CD14-positive monocyte (primary cell): ENCODE measurements around the gene VDAC2. TPM values are rescaled to one million over a fixed set of nuclear protein-coding genes. Genes with fewer than 3 reads are reported as not detected.
"Not testable (repeated sequence)": the region's sequence is repeated elsewhere in the genome, so short reads cannot be mapped to it uniquely, and the experiment has no call there.

Source experiments
- DNase-seq, 3 donors: peaks; one replicate each; pipeline ENCODE4 v3.0.0-alpha.2; 2011 to 2022
- H2AFZ ChIP-seq: 2 replicates; pipeline ENCODE4 v1.6.0; 2012; ENCODE audit warnings: mild to moderate bottlenecking, low read depth, low read length, inconsistent platforms; ENCODE audit not compliant: insufficient read depth, poor library complexity, severe bottlenecking
- H3K27ac ChIP-seq, 2 donors: 1 replicate in 1 of 2; 2 replicates in 1 of 2; pipeline ENCODE4 v1.5.1; 2012 to 2013; ENCODE audit warnings: low read length in 2 of 2, control low read depth in 1 of 2, inconsistent platforms in 1 of 2, low read depth in 1 of 2, mild to moderate bottlenecking in 1 of 2
- H3K27me3 ChIP-seq, 2 donors: one replicate each; pipeline versions ENCODE4 v1.6.0 to v1.6.1; 2011 to 2013; ENCODE audit warnings: low read length in 2 of 2; ENCODE audit not compliant: control insufficient read depth in 2 of 2, insufficient read depth in 2 of 2
- H3K36me3 ChIP-seq, 2 donors: replicated peaks in 1 of 2; 1 replicate in 1 of 2; 2 replicates in 1 of 2; pipeline versions ENCODE4 v1.5.1 to v1.6.1; 2012 to 2013; ENCODE audit warnings: low read length in 2 of 2, control low read depth in 1 of 2, inconsistent platforms in 1 of 2, mild to moderate bottlenecking in 1 of 2; ENCODE audit not compliant: insufficient read depth in 2 of 2, control insufficient read depth in 1 of 2
- H3K4me1 ChIP-seq, 2 donors: 1 replicate in 1 of 2; 2 replicates in 1 of 2; pipeline versions ENCODE4 v1.5.1 to v1.6.1; 2012 to 2013; ENCODE audit warnings: low read length in 2 of 2, control low read depth in 1 of 2, inconsistent platforms in 1 of 2, mild to moderate bottlenecking in 1 of 2, moderate library complexity in 1 of 2; ENCODE audit not compliant: insufficient read depth in 2 of 2, control insufficient read depth in 1 of 2
- H3K4me2 ChIP-seq: replicated peaks from 2 replicates; pipeline ENCODE3; 2012; ENCODE audit warnings: low read length, moderate library complexity, mild to moderate bottlenecking; ENCODE audit not compliant: poor library complexity, severe bottlenecking; ENCODE audit errors: extremely low read depth
- H3K4me3 ChIP-seq, 3 experiments: fragments of 200-600 bp in 1 of 3; sonication (generic) in 1 of 3; replicated peaks in 1 of 3; 1 replicate in 2 of 3; 2 replicates in 1 of 3; pipeline ENCODE4 v1.5.1; 2011 to 2013; ENCODE audit warnings: low read length in 3 of 3, mild to moderate bottlenecking in 3 of 3, control low read depth in 2 of 3, low read depth in 2 of 3, inconsistent platforms in 1 of 3, moderate library complexity in 1 of 3
- H3K79me2 ChIP-seq: 2 replicates; pipeline ENCODE4 v1.6.0; 2012; ENCODE audit warnings: mild to moderate bottlenecking, control low read depth, inconsistent platforms, low read length, moderate library complexity; ENCODE audit not compliant: insufficient read depth
- H3K9ac ChIP-seq: 2 replicates; pipeline ENCODE4 v1.6.0; 2017; ENCODE audit warnings: low read length, mild to moderate bottlenecking; ENCODE audit not compliant: insufficient read depth, poor library complexity, severe bottlenecking
- H3K9me3 ChIP-seq, 2 donors: replicated peaks in 1 of 2; 1 replicate in 1 of 2; 2 replicates in 1 of 2; pipeline versions ENCODE4 v1.5.1 to v1.6.1; 2012 to 2013; ENCODE audit warnings: low read length in 2 of 2, control low read depth in 1 of 2; ENCODE audit not compliant: control insufficient read depth in 1 of 2, insufficient read depth in 1 of 2
- H4K20me1 ChIP-seq: 2 replicates; pipeline ENCODE4 v1.6.0; 2012; ENCODE audit warnings: mild to moderate bottlenecking, low read length, control low read depth, moderate library complexity; ENCODE audit not compliant: insufficient read depth
- H3K27ac Mint-ChIP-seq, 7 donors: one replicate each; pipeline ENCODE4 v1.8.0; 2020; ENCODE audit warnings: mild to moderate bottlenecking in 7 of 7, mixed read lengths in 7 of 7, moderate library complexity in 6 of 7, inconsistent platforms in 2 of 7
- H3K27me3 Mint-ChIP-seq, 3 donors: one replicate each; pipeline ENCODE4 v1.8.0; 2021 to 2022; ENCODE audit warnings: low read depth in 3 of 3, mild to moderate bottlenecking in 3 of 3, mixed read lengths in 3 of 3, moderate library complexity in 3 of 3, inconsistent platforms in 1 of 3
- H3K36me3 Mint-ChIP-seq, 2 donors: one replicate each; pipeline ENCODE4 v1.8.0; 2020; ENCODE audit warnings: mixed read lengths in 2 of 2, inconsistent platforms in 1 of 2, mild to moderate bottlenecking in 1 of 2
- H3K4me1 Mint-ChIP-seq: one replicate; pipeline ENCODE4 v1.8.0; 2020; ENCODE audit warnings: mild to moderate bottlenecking, mixed read lengths
- H3K4me3 Mint-ChIP-seq, 2 donors: one replicate each; pipeline ENCODE4 v1.8.0; 2020; ENCODE audit warnings: mild to moderate bottlenecking in 2 of 2, mixed read lengths in 2 of 2, moderate library complexity in 1 of 2
- H3K9me3 Mint-ChIP-seq, 7 donors: one replicate each; pipeline ENCODE4 v1.8.0; 2020 to 2022; ENCODE audit warnings: mixed read lengths in 7 of 7, mild to moderate bottlenecking in 6 of 7, moderate library complexity in 6 of 7, inconsistent platforms in 2 of 7
- CTCF ChIP-seq: fragments of 200-600 bp; IDR thresholded peaks from one replicate; pipeline ENCODE4 v1.8.0; 2022; ENCODE audit warnings: antibody characterized with exemption, mild to moderate bottlenecking
- WGBS: methylation state at CpG from one replicate; pipeline ENCODE4 v1.1.5; 2013; ENCODE audit warnings: missing lambda C conversion rate; ENCODE audit not compliant: insufficient coverage; 5-methylcytosine and 5-hydroxymethylcytosine counted together
- intact Hi-C, 2 donors: fragments of 100-400 bp; cut with micrococcal nuclease; formaldehyde crosslinking; loops; one replicate each; pipeline versions ENCODE4 v1.15.0 to v1.15.1; 2023
- polyA plus RNA-seq, 3 donors: library from polyadenylated mRNA; depleted of rRNA in 1 of 3; unstranded in 2 of 3; stranded (reverse) in 1 of 3; fragments of 300-500 nt in 2 of 3; fragments of >200 nt in 1 of 3; fragmentation: Illumina TruSeq in 2 of 3; gene quantifications; 1 replicate in 2 of 3; 2 replicates in 1 of 3; pipeline ENCODE4 v1.2.3, GENCODE V29; 2012 to 2021

VDAC2 gene
- polyA plus RNA-seq, 3 donors, result 71.2 to 154 (median 139) TPM

GRCh38 chr10:75201793-75202307 is 8.7 kb upstream of the VDAC2 start:
- no peaks in the 10 kb centered on the region for H3K79me2 ChIP-seq
- peak overlapping the region in 4 of 7 donors; percentile 1 to 51 (median 12) for H3K27ac Mint-ChIP-seq
- H3K9me3 ChIP-seq, result no peaks in the 10 kb centered on the region
- peaks cover 0 to 3% of the 10 kb centered on the region in 2 donors for H3K36me3 Mint-ChIP-seq
- no peaks in the 10 kb centered on the region for H4K20me1 ChIP-seq
- H3K4me3 ChIP-seq, result no peak overlapping the region
- no peak overlapping the region for H3K27ac ChIP-seq
- H3K4me2 ChIP-seq, result no peak overlapping the region
- no peaks in the 10 kb centered on the region for H3K36me3 ChIP-seq
- H3K9ac ChIP-seq, result no peak overlapping the region
- no peaks in the 10 kb centered on the region for H3K27me3 ChIP-seq
- intact Hi-C loops, result no loop called here
- DNase-seq, result no peak
- H3K4me3 Mint-ChIP-seq, result no peak overlapping the region
- peaks cover 1% of the 10 kb centered on the region for H3K4me1 Mint-ChIP-seq
- WGBS, result 98% methylated on average over 7 of the region's 9 CpGs
- no peaks in the 10 kb centered on the region for H3K4me1 ChIP-seq
- peaks cover 0 to 2% (median 0%) of the 10 kb centered on the region in 3 donors for H3K27me3 Mint-ChIP-seq
- H2AFZ ChIP-seq, result no peak overlapping the region
- TF ChIP-seq CTCF, result no peak
- H3K9me3 Mint-ChIP-seq, result no peaks in the 10 kb centered on the region

GRCh38 chr10:75202321-75203045 is 8.1 kb upstream of the VDAC2 start:
- Histone ChIP-seq H3K36me3 (no peaks in the 10 kb centered on the region), H4K20me1 (no peaks in the 10 kb centered on the region), H3K9me3 (no peaks in the 10 kb centered on the region), H3K4me3 (no peak overlapping the region), H3K27ac (no peak overlapping the region), H2AFZ (no peak overlapping the region), H3K27me3 (no peaks in the 10 kb centered on the region), H3K79me2 (no peaks in the 10 kb centered on the region), H3K4me1 (no peaks in the 10 kb centered on the region), H3K9ac (no peak overlapping the region), H3K4me2 (no peak overlapping the region)
- H3K9me3 Mint-ChIP-seq, result no peaks in the 10 kb centered on the region
- 100% methylated on average over 1 of the region's 1 CpG for WGBS
- intact Hi-C loops, result no loop called here
- H3K27me3 Mint-ChIP-seq, result peaks cover 0 to 2% (median 0%) of the 10 kb centered on the region in 3 donors
- H3K36me3 Mint-ChIP-seq, result peaks cover 0 to 2% of the 10 kb centered on the region in 2 donors
- no peak for TF ChIP-seq CTCF
- H3K4me3 Mint-ChIP-seq, result no peak overlapping the region
- no peak for DNase-seq
- peak overlapping the region in 1 of 7 donors; percentile 51 for H3K27ac Mint-ChIP-seq
- H3K4me1 Mint-ChIP-seq, result peaks cover 1% of the 10 kb centered on the region

GRCh38 chr10:75203046-75203620 is 7.5 kb upstream of the VDAC2 start:
- H3K27me3 Mint-ChIP-seq, H3K4me1 Mint-ChIP-seq, H3K27me3 ChIP-seq, H3K9me3 Mint-ChIP-seq, H3K36me3 ChIP-seq, H4K20me1 ChIP-seq, H3K4me3 ChIP-seq, H3K4me1 ChIP-seq, H3K36me3 Mint-ChIP-seq, H3K9ac ChIP-seq, H2AFZ ChIP-seq, intact Hi-C loops, H3K4me3 Mint-ChIP-seq, DNase-seq, H3K79me2 ChIP-seq, H3K4me2 ChIP-seq, H3K9me3 ChIP-seq, H3K27ac ChIP-seq: not testable (repeated sequence)
- 100% methylated on average over 2 of the region's 11 CpGs for WGBS
- H3K27ac Mint-ChIP-seq, result peak overlapping the region in 3 of 7 donors; percentile 0 to 51 (median 43)
